ENCODE results near the gene ACTR1B.

DNA sequence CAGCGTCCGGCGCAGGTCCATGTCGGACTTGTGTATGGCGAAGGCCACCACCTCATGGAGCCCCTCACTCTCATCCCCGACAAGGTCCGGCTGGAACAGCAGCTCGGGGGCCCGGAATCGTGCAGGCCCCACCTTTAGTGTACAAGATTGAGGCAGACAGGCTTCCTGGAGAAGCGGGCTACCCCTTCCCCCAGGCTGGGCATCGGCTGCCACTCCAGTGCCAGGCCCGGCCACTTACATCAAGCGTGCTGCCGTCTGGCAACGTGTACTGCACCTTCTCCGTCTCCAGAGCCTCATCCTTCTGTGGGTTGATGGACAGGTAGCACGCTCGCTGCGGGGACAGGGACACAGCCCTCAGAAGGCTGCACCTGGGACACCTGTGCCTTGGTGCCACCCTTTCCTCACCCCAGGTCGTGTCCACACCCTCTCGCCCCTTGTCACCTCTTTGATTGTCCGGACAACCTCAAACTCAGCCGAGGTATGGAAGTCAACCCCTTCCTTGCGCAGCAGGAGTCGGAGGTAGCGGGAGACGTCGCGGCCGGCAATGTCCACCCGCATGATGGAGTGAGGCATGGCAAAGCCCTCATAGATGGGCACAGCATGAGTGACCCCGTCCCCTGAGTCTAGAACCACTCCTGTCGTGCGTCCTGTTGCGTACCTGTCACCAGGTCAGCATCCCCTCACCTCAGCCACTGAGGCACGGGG lies 5.7 kb downstream of the ACTR1B start:
- TF ChIP-seq CTCF (IDR thresholded peaks at IDR 0.05; ENCODE audit: insufficient read depth, low read length, poor library complexity, severe bottlenecking) (no peak), EZH2phosphoT487 (conservative IDR thresholded peaks at IDR 0.05; ENCODE audit: low read length) (no peak)

Data from SU-DHL-6 (cell line).